ENCODE measurements around the gene FYN.
"Not testable (repeated sequence)": the region's sequence is repeated elsewhere in the genome, so short reads cannot be mapped to it uniquely, and the experiment has no call there.

FYN gene

GRCh38 chr6:111789598-111789997 lies 83.7 kb downstream of the FYN start:
- FAIRE-seq: no peak
- no peak for DNase-seq (ENCODE audit: insufficient read length, low spot score)
- no peak for TF ChIP-seq SPI1 (IDR thresholded peaks at IDR 0.05; ENCODE audit: low read depth, low read length)
- no peak for TF ChIP-seq POLR2AphosphoS5 (IDR thresholded peaks at IDR 0.05; ENCODE audit: low read depth, low read length)
- TF ChIP-seq PAX5 (IDR thresholded peaks at IDR 0.05; ENCODE audit: insufficient read depth, low read length, severe bottlenecking): no peak
- TF ChIP-seq POU2F2 (IDR thresholded peaks at IDR 0.05; ENCODE audit: low read depth, low read length): no peak
- no peak for TF ChIP-seq POLR2A (IDR thresholded peaks at IDR 0.05; ENCODE audit: low read depth, low read length)
- no peak for TF ChIP-seq TAF1 (IDR thresholded peaks at IDR 0.05; ENCODE audit: low read depth, low read length)

- FAIRE-seq: no peak
- no peak for TF ChIP-seq POU2F2 (IDR thresholded peaks at IDR 0.05; ENCODE audit: low read depth, low read length)
- TF ChIP-seq POLR2A (IDR thresholded peaks at IDR 0.05; ENCODE audit: low read depth, low read length): no peak
- TF ChIP-seq SPI1 (IDR thresholded peaks at IDR 0.05; ENCODE audit: low read depth, low read length): no peak
- DNase-seq (ENCODE audit: insufficient read length, low spot score): no peak
These were observed 84.6 kb downstream of the FYN start for GRCh38 chr6:111788379-111789276.

- not testable (repeated sequence) for FAIRE-seq; DNase-seq (ENCODE audit: insufficient read length, low spot score)
These were observed 87.1 kb downstream of the FYN start for GRCh38 chr6:111786151-111786550.

GRCh38 chr6:111784433-111784832 lies 88.8 kb downstream of the FYN start:
- FAIRE-seq (no peak), DNase-seq (ENCODE audit: insufficient read length, low spot score) (no peak)
- TF ChIP-seq PAX5 (IDR thresholded peaks at IDR 0.05; ENCODE audit: insufficient read depth, low read length, severe bottlenecking) (no peak), POLR2AphosphoS5 (IDR thresholded peaks at IDR 0.05; ENCODE audit: low read depth, low read length) (no peak), SPI1 (IDR thresholded peaks at IDR 0.05; ENCODE audit: low read depth, low read length) (no peak), POU2F2 (IDR thresholded peaks at IDR 0.05; ENCODE audit: low read depth, low read length) (no peak), TAF1 (IDR thresholded peaks at IDR 0.05; ENCODE audit: low read depth, low read length) (no peak), POLR2A (IDR thresholded peaks at IDR 0.05; ENCODE audit: low read depth, low read length) (no peak)

- no peak for FAIRE-seq
- TF ChIP-seq POLR2A (IDR thresholded peaks at IDR 0.05; ENCODE audit: low read depth, low read length) (no peak), TAF1 (IDR thresholded peaks at IDR 0.05; ENCODE audit: low read depth, low read length) (no peak)
- DNase-seq (ENCODE audit: insufficient read length, low spot score): no peak
These were observed 90.3 kb downstream of the FYN start for GRCh38 chr6:111782887-111783466.

GRCh38 chr6:111782192-111782809 lies 91.0 kb downstream of the FYN start:
- TF ChIP-seq PAX5 (IDR thresholded peaks at IDR 0.05; ENCODE audit: insufficient read depth, low read length, severe bottlenecking): no peak
- TF ChIP-seq TAF1 (IDR thresholded peaks at IDR 0.05; ENCODE audit: low read depth, low read length): no peak
- no peak for TF ChIP-seq POU2F2 (IDR thresholded peaks at IDR 0.05; ENCODE audit: low read depth, low read length)
- no peak for TF ChIP-seq SPI1 (IDR thresholded peaks at IDR 0.05; ENCODE audit: low read depth, low read length)
- TF ChIP-seq POLR2AphosphoS5 (IDR thresholded peaks at IDR 0.05; ENCODE audit: low read depth, low read length): no peak
- TF ChIP-seq POLR2A (IDR thresholded peaks at IDR 0.05; ENCODE audit: low read depth, low read length): no peak
- DNase-seq (ENCODE audit: insufficient read length, low spot score) (no peak), FAIRE-seq (no peak)

- TF ChIP-seq SPI1 (IDR thresholded peaks at IDR 0.05; ENCODE audit: low read depth, low read length): no peak
- no peak for TF ChIP-seq PAX5 (IDR thresholded peaks at IDR 0.05; ENCODE audit: insufficient read depth, low read length, severe bottlenecking)
- TF ChIP-seq POLR2A (IDR thresholded peaks at IDR 0.05; ENCODE audit: low read depth, low read length): no peak
- no peak for TF ChIP-seq TAF1 (IDR thresholded peaks at IDR 0.05; ENCODE audit: low read depth, low read length)
- no peak for TF ChIP-seq POU2F2 (IDR thresholded peaks at IDR 0.05; ENCODE audit: low read depth, low read length)
- TF ChIP-seq POLR2AphosphoS5 (IDR thresholded peaks at IDR 0.05; ENCODE audit: low read depth, low read length): no peak
- no peak for FAIRE-seq
- DNase-seq (ENCODE audit: insufficient read length, low spot score): no peak
These were observed 92.1 kb downstream of the FYN start for GRCh38 chr6:111781041-111781708.

GRCh38 chr6:111780393-111780792 lies 92.9 kb downstream of the FYN start:
- DNase-seq (ENCODE audit: insufficient read length, low spot score) (no peak), FAIRE-seq (no peak)
- TF ChIP-seq POLR2AphosphoS5 (IDR thresholded peaks at IDR 0.05; ENCODE audit: low read depth, low read length) (no peak), TAF1 (IDR thresholded peaks at IDR 0.05; ENCODE audit: low read depth, low read length) (no peak), POU2F2 (IDR thresholded peaks at IDR 0.05; ENCODE audit: low read depth, low read length) (no peak), SPI1 (IDR thresholded peaks at IDR 0.05; ENCODE audit: low read depth, low read length) (no peak), PAX5 (IDR thresholded peaks at IDR 0.05; ENCODE audit: insufficient read depth, low read length, severe bottlenecking) (no peak), POLR2A (IDR thresholded peaks at IDR 0.05; ENCODE audit: low read depth, low read length) (no peak)

- FAIRE-seq: no peak
- no peak for TF ChIP-seq TAF1 (IDR thresholded peaks at IDR 0.05; ENCODE audit: low read depth, low read length)
- no peak for TF ChIP-seq POLR2A (IDR thresholded peaks at IDR 0.05; ENCODE audit: low read depth, low read length)
- no peak for TF ChIP-seq PAX5 (IDR thresholded peaks at IDR 0.05; ENCODE audit: insufficient read depth, low read length, severe bottlenecking)
- TF ChIP-seq POLR2AphosphoS5 (IDR thresholded peaks at IDR 0.05; ENCODE audit: low read depth, low read length): no peak
- TF ChIP-seq POU2F2 (IDR thresholded peaks at IDR 0.05; ENCODE audit: low read depth, low read length): no peak
- no peak for TF ChIP-seq SPI1 (IDR thresholded peaks at IDR 0.05; ENCODE audit: low read depth, low read length)
- no peak for DNase-seq (ENCODE audit: insufficient read length, low spot score)
These were observed 93.6 kb downstream of the FYN start for GRCh38 chr6:111779660-111780059.

All from GM12891 (cell line).